GM12878 (cell line): ENCODE measurements around the gene GMPPB. TPM values are rescaled to one million over a fixed set of nuclear protein-coding genes. Genes with fewer than 3 reads are reported as not detected.

Source experiments
- SP1 ChIP-seq: IDR thresholded peaks from one replicate; pipeline ENCODE4 v1.6.1; 2011; ENCODE audit warnings: low read depth, low read length
- SUPT20H ChIP-seq: IDR thresholded peaks from 2 replicates; pipeline ENCODE4 v1.6.1; 2011; ENCODE audit warnings: low read depth, mild to moderate bottlenecking, low read length, moderate library complexity, borderline replicate concordance; ENCODE audit not compliant: control insufficient read depth
- ZSCAN29 ChIP-seq: fragments of 450-650 bp; IDR thresholded peaks from 2 replicates; pipeline ENCODE4 v1.6.1; 2017; ENCODE audit warnings: mild to moderate bottlenecking, moderate library complexity
- polyA plus RNA-seq, 11 experiments: library from polyadenylated mRNA; depleted of rRNA in 4 of 11; unstranded in 6 of 11; stranded (reverse) in 5 of 11; fragments of >200 nt; fragmentation: Nextera tagmentation in 4 of 11; fragmentation: Illumina TruSeq in 1 of 11; extraction: Ambion mirVana in 4 of 11; extraction: Trizol in 1 of 11; gene quantifications; 1 replicate in 1 of 11; 2 replicates in 10 of 11; pipeline versions ENCODE4 v1.2.1 to v1.2.3, GENCODE V29; 2011 to 2016; ENCODE audit warnings: inconsistent platforms in 2 of 11, missing spikeins in 2 of 11, low read depth in 1 of 11
- total RNA-seq, 4 experiments: library from RNA; depleted of rRNA in 3 of 4; stranded (reverse); fragments of >200 nt in 3 of 4; fragmentation: Illumina TruSeq in 1 of 4; extraction: Trizol in 1 of 4; gene quantifications; 2 replicates each; pipeline versions ENCODE4 v1.2.1 to v1.2.3, GENCODE V29; 2013 to 2021
- TF ChIP-seq, protein P1 (sequence below): fragments of 450-650 bp; IDR thresholded peaks from 2 replicates; pipeline ENCODE4 v1.6.1; 2018; ENCODE audit warnings: borderline replicate concordance, mild to moderate bottlenecking; ENCODE audit not compliant: partially characterized antibody
- TF ChIP-seq, protein P2 (sequence below): fragments of 450-650 bp; formaldehyde crosslinking; IDR thresholded peaks from 2 replicates; pipeline ENCODE4 v1.4.0; 2022; ENCODE audit warnings: mild to moderate bottlenecking, moderate library complexity
- TF ChIP-seq, protein P3 (sequence below): IDR thresholded peaks from 2 replicates; pipeline ENCODE4 v1.6.1; 2012; ENCODE audit warnings: improper control_type of control experiment, low read depth, low read length; ENCODE audit not compliant: insufficient replicate concordance

GMPPB gene
- total and polyA plus RNA-seq, 10 of the 15 experiments (the other 5 are each of a cell fraction or from before 2014, with no cell fraction given): 2.3 to 99.5 (median 23.3) TPM

DNA sequence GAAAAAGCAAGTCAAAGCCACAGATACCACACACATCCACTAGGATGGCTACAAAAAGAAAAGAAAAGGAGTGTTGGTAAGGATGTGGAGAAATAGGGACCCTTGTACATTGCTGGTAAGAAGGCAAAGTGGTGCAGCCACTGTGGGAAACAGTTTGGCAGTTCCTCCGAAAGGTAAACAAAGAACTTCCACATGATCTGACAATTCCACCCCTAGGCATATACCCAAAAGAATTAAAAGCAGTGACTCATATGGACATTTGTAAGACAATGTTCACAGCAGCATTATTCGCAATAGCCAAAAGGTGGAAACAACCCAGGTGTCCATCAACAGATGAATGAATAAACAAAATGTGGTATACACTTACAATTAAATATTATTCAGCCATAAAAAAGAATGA lies 22.2 kb upstream of the GMPPB start (continued):
- TF ChIP-seq, protein P1, sequence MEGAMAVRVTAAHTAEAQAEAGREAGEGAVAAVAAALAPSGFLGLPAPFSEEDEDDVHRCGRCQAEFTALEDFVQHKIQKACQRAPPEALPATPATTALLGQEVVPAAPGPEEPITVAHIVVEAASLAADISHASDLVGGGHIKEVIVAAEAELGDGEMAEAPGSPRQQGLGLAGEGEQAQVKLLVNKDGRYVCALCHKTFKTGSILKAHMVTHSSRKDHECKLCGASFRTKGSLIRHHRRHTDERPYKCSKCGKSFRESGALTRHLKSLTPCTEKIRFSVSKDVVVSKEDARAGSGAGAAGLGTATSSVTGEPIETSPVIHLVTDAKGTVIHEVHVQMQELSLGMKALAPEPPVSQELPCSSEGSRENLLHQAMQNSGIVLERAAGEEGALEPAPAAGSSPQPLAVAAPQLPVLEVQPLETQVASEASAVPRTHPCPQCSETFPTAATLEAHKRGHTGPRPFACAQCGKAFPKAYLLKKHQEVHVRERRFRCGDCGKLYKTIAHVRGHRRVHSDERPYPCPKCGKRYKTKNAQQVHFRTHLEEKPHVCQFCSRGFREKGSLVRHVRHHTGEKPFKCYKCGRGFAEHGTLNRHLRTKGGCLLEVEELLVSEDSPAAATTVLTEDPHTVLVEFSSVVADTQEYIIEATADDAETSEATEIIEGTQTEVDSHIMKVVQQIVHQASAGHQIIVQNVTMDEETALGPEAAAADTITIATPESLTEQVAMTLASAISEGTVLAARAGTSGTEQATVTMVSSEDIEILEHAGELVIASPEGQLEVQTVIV: no peak
- TF ChIP-seq, protein P2, sequence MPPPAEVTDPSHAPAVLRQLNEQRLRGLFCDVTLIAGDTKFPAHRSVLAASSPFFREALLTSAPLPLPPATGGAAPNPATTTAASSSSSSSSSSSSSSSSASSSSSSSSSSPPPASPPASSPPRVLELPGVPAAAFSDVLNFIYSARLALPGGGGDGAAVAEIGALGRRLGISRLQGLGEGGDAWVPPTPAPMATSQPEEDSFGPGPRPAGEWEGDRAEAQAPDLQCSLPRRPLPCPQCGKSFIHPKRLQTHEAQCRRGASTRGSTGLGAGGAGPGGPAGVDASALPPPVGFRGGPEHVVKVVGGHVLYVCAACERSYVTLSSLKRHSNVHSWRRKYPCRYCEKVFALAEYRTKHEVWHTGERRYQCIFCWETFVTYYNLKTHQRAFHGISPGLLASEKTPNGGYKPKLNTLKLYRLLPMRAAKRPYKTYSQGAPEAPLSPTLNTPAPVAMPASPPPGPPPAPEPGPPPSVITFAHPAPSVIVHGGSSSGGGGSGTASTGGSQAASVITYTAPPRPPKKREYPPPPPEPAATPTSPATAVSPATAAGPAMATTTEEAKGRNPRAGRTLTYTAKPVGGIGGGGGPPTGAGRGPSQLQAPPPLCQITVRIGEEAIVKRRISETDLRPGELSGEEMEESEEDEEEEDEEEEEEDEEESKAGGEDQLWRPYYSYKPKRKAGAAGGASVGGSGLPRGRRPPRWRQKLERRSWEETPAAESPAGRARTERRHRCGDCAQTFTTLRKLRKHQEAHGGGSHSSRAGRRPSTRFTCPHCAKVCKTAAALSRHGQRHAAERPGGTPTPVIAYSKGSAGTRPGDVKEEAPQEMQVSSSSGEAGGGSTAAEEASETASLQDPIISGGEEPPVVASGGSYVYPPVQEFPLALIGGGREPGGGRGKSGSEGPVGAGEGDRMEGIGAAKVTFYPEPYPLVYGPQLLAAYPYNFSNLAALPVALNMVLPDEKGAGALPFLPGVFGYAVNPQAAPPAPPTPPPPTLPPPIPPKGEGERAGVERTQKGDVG (CRISPR knock-in tag): no peak
- TF ChIP-seq ZSCAN29: no peak
- TF ChIP-seq SUPT20H: no peak
- TF ChIP-seq, protein P3, sequence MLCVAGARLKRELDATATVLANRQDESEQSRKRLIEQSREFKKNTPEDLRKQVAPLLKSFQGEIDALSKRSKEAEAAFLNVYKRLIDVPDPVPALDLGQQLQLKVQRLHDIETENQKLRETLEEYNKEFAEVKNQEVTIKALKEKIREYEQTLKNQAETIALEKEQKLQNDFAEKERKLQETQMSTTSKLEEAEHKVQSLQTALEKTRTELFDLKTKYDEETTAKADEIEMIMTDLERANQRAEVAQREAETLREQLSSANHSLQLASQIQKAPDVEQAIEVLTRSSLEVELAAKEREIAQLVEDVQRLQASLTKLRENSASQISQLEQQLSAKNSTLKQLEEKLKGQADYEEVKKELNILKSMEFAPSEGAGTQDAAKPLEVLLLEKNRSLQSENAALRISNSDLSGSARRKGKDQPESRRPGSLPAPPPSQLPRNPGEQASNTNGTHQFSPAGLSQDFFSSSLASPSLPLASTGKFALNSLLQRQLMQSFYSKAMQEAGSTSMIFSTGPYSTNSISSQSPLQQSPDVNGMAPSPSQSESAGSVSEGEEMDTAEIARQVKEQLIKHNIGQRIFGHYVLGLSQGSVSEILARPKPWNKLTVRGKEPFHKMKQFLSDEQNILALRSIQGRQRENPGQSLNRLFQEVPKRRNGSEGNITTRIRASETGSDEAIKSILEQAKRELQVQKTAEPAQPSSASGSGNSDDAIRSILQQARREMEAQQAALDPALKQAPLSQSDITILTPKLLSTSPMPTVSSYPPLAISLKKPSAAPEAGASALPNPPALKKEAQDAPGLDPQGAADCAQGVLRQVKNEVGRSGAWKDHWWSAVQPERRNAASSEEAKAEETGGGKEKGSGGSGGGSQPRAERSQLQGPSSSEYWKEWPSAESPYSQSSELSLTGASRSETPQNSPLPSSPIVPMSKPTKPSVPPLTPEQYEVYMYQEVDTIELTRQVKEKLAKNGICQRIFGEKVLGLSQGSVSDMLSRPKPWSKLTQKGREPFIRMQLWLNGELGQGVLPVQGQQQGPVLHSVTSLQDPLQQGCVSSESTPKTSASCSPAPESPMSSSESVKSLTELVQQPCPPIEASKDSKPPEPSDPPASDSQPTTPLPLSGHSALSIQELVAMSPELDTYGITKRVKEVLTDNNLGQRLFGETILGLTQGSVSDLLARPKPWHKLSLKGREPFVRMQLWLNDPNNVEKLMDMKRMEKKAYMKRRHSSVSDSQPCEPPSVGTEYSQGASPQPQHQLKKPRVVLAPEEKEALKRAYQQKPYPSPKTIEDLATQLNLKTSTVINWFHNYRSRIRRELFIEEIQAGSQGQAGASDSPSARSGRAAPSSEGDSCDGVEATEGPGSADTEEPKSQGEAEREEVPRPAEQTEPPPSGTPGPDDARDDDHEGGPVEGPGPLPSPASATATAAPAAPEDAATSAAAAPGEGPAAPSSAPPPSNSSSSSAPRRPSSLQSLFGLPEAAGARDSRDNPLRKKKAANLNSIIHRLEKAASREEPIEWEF: no peak
- TF ChIP-seq SP1: no peak
- TF ChIP-seq, all 136 proteins: peak for 0
